HG03039 (cell line): ENCODE results near the gene TECPR2.

ENCODE experiments used
- ATAC-seq: cut with Tn5 transposase; IDR thresholded peaks from one replicate; pipeline ENCODE4 v1.9.1; 2021; ENCODE audit warnings: mild to moderate bottlenecking, moderate library complexity; ENCODE audit not compliant: unreplicated experiment

The TECPR2 gene

GRCh38 chr14:102371361-102371760, 8.6 kb downstream of the TECPR2 start:
- no peak for ATAC-seq

GRCh38 chr14:102373110-102373509, 10.4 kb downstream of the TECPR2 start:
- no peak for ATAC-seq

GRCh38 chr14:102374264-102374663, 11.5 kb downstream of the TECPR2 start:
- no peak for ATAC-seq

GRCh38 chr14:102375119-102375518, 12.4 kb downstream of the TECPR2 start:
- ATAC-seq, result no peak

GRCh38 chr14:102377696-102378095, 15.0 kb downstream of the TECPR2 start:
- no peak for ATAC-seq

- ATAC-seq, result no peak
Observed at GRCh38 chr14:102378830-102379229, 16.1 kb downstream of the TECPR2 start.

- no peak for ATAC-seq
Observed at GRCh38 chr14:102387086-102387485, 24.3 kb downstream of the TECPR2 start.

GRCh38 chr14:102389246-102389645, 26.5 kb downstream of the TECPR2 start:
- ATAC-seq, result no peak

- no peak for ATAC-seq
Observed at GRCh38 chr14:102390064-102390855, 27.5 kb downstream of the TECPR2 start.

- no peak for ATAC-seq
Observed at GRCh38 chr14:102392506-102392905, 29.8 kb downstream of the TECPR2 start.

- no peak for ATAC-seq
Observed at GRCh38 chr14:102394717-102395375, 32.1 kb downstream of the TECPR2 start.

GRCh38 chr14:102396521-102396920, 33.8 kb downstream of the TECPR2 start:
- no peak for ATAC-seq

GRCh38 chr14:102403028-102403427, 40.3 kb downstream of the TECPR2 start:
- no peak for ATAC-seq

- ATAC-seq, result no peak
Observed at GRCh38 chr14:102407258-102407657, 44.5 kb downstream of the TECPR2 start.

- no peak for ATAC-seq
Observed at GRCh38 chr14:102408724-102409123, 46.0 kb downstream of the TECPR2 start.

GRCh38 chr14:102415671-102416070, 52.9 kb downstream of the TECPR2 start:
- no peak for ATAC-seq

- no peak for ATAC-seq
Observed at GRCh38 chr14:102417001-102417431, 54.3 kb downstream of the TECPR2 start.

- no peak for ATAC-seq
Observed at GRCh38 chr14:102417646-102418045, 54.9 kb downstream of the TECPR2 start.

- no peak for ATAC-seq
Observed at GRCh38 chr14:102418169-102418852, 55.6 kb downstream of the TECPR2 start.

- no peak for ATAC-seq
Observed at GRCh38 chr14:102418853-102419240, 56.1 kb downstream of the TECPR2 start.

- no peak for ATAC-seq
Observed at GRCh38 chr14:102419276-102419675, 56.5 kb downstream of the TECPR2 start.

- ATAC-seq, result no peak
Observed at GRCh38 chr14:102419716-102420115, 57.0 kb downstream of the TECPR2 start.
